GM21526 (cell line): Measurements from ENCODE around the gene EDN3.
"Not testable (repeated sequence)": the region's sequence is repeated elsewhere in the genome, so short reads cannot be mapped to it uniquely, and the experiment has no call there.

Experiments used
- ATAC-seq: cut with Tn5 transposase; IDR thresholded peaks from one replicate; pipeline ENCODE4 v1.9.1; 2021; ENCODE audit warnings: moderate library complexity; ENCODE audit not compliant: unreplicated experiment, low FRiP score

EDN3 gene

GRCh38 chr20:59334651-59335300 lies 34.4 kb downstream of the EDN3 start:
- ATAC-seq = no peak

GRCh38 chr20:59335377-59335776 lies 35.0 kb downstream of the EDN3 start:
- no peak for ATAC-seq

GRCh38 chr20:59336540-59336939 lies 36.1 kb downstream of the EDN3 start:
- ATAC-seq = no peak

- not testable (repeated sequence) for ATAC-seq
These were observed 38.0 kb downstream of the EDN3 start for GRCh38 chr20:59338444-59338843.

GRCh38 chr20:59340201-59340885 lies 39.9 kb downstream of the EDN3 start:
- no peak for ATAC-seq

GRCh38 chr20:59341285-59342022 lies 41.0 kb downstream of the EDN3 start:
- not testable (repeated sequence) for ATAC-seq

- no peak for ATAC-seq
These were observed 41.9 kb downstream of the EDN3 start for GRCh38 chr20:59342023-59342957.

GRCh38 chr20:59346061-59346460 lies 45.6 kb downstream of the EDN3 start:
- ATAC-seq = no peak

- no peak for ATAC-seq
These were observed 48.9 kb downstream of the EDN3 start for GRCh38 chr20:59349277-59349676.

- no peak for ATAC-seq
These were observed 50.1 kb downstream of the EDN3 start for GRCh38 chr20:59350330-59351156.

- no peak for ATAC-seq
These were observed 51.0 kb downstream of the EDN3 start for GRCh38 chr20:59351157-59352040.

- ATAC-seq = no peak
These were observed 52.1 kb downstream of the EDN3 start for GRCh38 chr20:59352541-59352940.

GRCh38 chr20:59352990-59353389 lies 52.6 kb downstream of the EDN3 start:
- no peak for ATAC-seq

- no peak for ATAC-seq
These were observed 54.0 kb downstream of the EDN3 start for GRCh38 chr20:59354460-59354859.

GRCh38 chr20:59355242-59355641 lies 54.8 kb downstream of the EDN3 start:
- no peak for ATAC-seq

- ATAC-seq = no peak
These were observed 56.3 kb downstream of the EDN3 start for GRCh38 chr20:59356662-59357165.

GRCh38 chr20:59358793-59359192 lies 58.4 kb downstream of the EDN3 start:
- not testable (repeated sequence) for ATAC-seq

- ATAC-seq = no peak
These were observed 59.7 kb downstream of the EDN3 start for GRCh38 chr20:59359906-59360725.
